Stimulated activated CD4-positive, alpha-beta T cell treated with anti-CD3 and anti-CD28 coated beads, TNF-alpha, amount 100 ng/mL, for 48 hours (primary cell): ENCODE measurements around the gene ELAC2.

Experiments used
- DNase-seq, 3 donors: peaks; one replicate each; pipeline ENCODE4 v3.0.0-alpha.2; 2020; ENCODE audit warnings: low read depth in 3 of 3

The ELAC2 gene

GRCh38 chr17:13017655-13018459 lies at the start of gene ELAC2:
Gene ELAC2 (minus strand): TSS chr17:13018027. CDS start chr17:13017947, 80 bp downstream.
- DNase-seq: peak; percentile 95 to 96 (median 95)

- no peak for DNase-seq
Observed at GRCh38 chr17:13065032-13065431, 47.2 kb upstream of the ELAC2 start.

GRCh38 chr17:13055131-13055530 lies 37.3 kb upstream of the ELAC2 start:
- no peak for DNase-seq

- DNase-seq: no peak
Observed at GRCh38 chr17:13054666-13055065, 36.8 kb upstream of the ELAC2 start.

GRCh38 chr17:13051915-13052314 lies 34.1 kb upstream of the ELAC2 start:
- no peak for DNase-seq

GRCh38 chr17:13047011-13047606 lies 29.3 kb upstream of the ELAC2 start:
- no peak for DNase-seq

- DNase-seq: no peak
Observed at GRCh38 chr17:13046361-13046760, 28.5 kb upstream of the ELAC2 start.

- DNase-seq: no peak
Observed at GRCh38 chr17:13044572-13045065, 26.8 kb upstream of the ELAC2 start.

- no peak for DNase-seq
Observed at GRCh38 chr17:13038931-13039665, 21.3 kb upstream of the ELAC2 start.

GRCh38 chr17:13036751-13037150 lies 18.9 kb upstream of the ELAC2 start:
- DNase-seq: no peak

GRCh38 chr17:13035420-13035819 lies 17.6 kb upstream of the ELAC2 start:
- no peak for DNase-seq

GRCh38 chr17:13031718-13032350 lies 14.0 kb upstream of the ELAC2 start:
- DNase-seq: peak in 2 of 3 donors; percentile 21 to 34

GRCh38 chr17:13030459-13031300 lies 12.9 kb upstream of the ELAC2 start:
- peak in 1 of 3 donors; percentile 37 for DNase-seq

- DNase-seq: no peak
Observed at GRCh38 chr17:13030056-13030455, 12.2 kb upstream of the ELAC2 start.

GRCh38 chr17:13029340-13029739 lies 11.5 kb upstream of the ELAC2 start:
- DNase-seq: no peak

- no peak for DNase-seq
Observed at GRCh38 chr17:13027246-13027645, 9.4 kb upstream of the ELAC2 start.

GRCh38 chr17:13025687-13026086 lies 7.9 kb upstream of the ELAC2 start:
- no peak for DNase-seq

GRCh38 chr17:13025258-13025627 lies 7.4 kb upstream of the ELAC2 start:
- DNase-seq: no peak

- peak; percentile 26 to 43 (median 34) for DNase-seq
Observed at GRCh38 chr17:13024526-13025257, 6.9 kb upstream of the ELAC2 start.

- no peak for DNase-seq
Observed at GRCh38 chr17:13024016-13024415, 6.2 kb upstream of the ELAC2 start.
